ENCODE data around the gene BIN2.

DNA sequence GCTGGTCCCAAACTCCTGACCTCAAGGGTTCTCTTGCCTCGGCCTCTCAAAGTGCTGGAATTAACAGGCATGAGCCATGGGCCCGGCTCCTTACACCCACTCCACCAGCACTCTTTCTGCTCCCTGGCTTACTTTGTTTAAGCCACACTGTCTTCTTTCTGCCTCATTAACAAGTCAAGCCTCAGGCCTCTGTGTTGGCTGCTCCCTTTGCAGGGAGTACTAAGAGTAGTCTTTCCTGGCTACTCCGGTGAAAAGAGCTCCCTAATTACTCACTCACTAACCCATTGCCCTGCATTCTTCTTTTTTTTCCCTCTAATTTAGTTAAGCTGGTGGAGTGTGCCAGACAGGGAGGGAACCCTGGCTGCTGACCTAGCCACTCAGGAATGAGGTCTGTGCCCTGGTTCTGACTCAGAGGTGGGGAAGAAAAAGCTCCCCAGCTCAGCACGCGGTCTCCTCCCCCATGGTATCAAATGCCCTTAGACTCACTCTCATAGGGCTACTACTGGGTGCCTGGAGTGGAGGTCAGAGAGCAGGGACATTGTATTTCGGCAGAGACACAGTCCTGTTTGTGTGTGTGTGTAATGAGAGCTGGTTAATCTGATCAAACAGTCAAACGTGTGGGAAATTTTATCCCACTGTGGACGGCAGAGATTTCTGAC is 47.5 kb upstream of the BIN2 start:
- TF ChIP-seq, protein P1, sequence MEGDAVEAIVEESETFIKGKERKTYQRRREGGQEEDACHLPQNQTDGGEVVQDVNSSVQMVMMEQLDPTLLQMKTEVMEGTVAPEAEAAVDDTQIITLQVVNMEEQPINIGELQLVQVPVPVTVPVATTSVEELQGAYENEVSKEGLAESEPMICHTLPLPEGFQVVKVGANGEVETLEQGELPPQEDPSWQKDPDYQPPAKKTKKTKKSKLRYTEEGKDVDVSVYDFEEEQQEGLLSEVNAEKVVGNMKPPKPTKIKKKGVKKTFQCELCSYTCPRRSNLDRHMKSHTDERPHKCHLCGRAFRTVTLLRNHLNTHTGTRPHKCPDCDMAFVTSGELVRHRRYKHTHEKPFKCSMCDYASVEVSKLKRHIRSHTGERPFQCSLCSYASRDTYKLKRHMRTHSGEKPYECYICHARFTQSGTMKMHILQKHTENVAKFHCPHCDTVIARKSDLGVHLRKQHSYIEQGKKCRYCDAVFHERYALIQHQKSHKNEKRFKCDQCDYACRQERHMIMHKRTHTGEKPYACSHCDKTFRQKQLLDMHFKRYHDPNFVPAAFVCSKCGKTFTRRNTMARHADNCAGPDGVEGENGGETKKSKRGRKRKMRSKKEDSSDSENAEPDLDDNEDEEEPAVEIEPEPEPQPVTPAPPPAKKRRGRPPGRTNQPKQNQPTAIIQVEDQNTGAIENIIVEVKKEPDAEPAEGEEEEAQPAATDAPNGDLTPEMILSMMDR (conservative IDR thresholded peaks at IDR 0.05) = no peak
- TF ChIP-seq EZH2 (IDR thresholded peaks at IDR 0.05; ENCODE audit: low read depth) = no peak

Measured in PC-9 (cell line).